ENCODE measurements around the gene MSI2.

DNA sequence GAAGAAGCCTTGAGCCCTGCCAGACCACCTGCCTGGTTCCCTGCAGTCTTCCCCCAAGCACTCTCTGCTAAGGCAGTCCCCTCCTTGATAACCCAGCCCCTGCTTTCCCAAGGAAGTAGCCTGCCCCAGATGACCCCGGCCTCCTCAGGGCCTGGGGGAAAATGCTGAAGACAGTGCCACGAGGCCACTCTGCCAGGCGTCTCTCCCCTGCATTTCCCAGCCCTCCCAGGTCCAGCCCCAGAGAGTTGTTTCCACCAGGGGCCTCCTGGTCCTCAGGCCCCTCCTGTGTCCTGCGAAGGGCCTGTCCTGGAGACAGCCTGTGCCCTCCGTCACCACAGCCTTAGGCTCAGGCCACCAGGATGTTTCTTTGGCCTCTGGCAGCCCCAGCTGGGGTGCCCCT, 392.4 kb downstream of the MSI2 start:
- TF ChIP-seq, protein P1, sequence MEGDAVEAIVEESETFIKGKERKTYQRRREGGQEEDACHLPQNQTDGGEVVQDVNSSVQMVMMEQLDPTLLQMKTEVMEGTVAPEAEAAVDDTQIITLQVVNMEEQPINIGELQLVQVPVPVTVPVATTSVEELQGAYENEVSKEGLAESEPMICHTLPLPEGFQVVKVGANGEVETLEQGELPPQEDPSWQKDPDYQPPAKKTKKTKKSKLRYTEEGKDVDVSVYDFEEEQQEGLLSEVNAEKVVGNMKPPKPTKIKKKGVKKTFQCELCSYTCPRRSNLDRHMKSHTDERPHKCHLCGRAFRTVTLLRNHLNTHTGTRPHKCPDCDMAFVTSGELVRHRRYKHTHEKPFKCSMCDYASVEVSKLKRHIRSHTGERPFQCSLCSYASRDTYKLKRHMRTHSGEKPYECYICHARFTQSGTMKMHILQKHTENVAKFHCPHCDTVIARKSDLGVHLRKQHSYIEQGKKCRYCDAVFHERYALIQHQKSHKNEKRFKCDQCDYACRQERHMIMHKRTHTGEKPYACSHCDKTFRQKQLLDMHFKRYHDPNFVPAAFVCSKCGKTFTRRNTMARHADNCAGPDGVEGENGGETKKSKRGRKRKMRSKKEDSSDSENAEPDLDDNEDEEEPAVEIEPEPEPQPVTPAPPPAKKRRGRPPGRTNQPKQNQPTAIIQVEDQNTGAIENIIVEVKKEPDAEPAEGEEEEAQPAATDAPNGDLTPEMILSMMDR (IDR thresholded peaks at IDR 0.05): no peak
- no peak for TF ChIP-seq EZH2 (IDR thresholded peaks at IDR 0.05; ENCODE audit: borderline replicate concordance, insufficient read depth, low read depth, low read length, poor library complexity, severe bottlenecking)

All from B cell (primary cell).